Neuronal stem cell (in vitro differentiated cells): ENCODE results near the gene BRPF1.

Source experiments
- DNase-seq: peaks from one replicate; pipeline ENCODE4 v3.0.0-alpha.2; 2013; ENCODE audit warnings: low spot score
- H2AFZ ChIP-seq: one replicate; pipeline ENCODE4 v1.6.1; 2013; ENCODE audit warnings: mild to moderate bottlenecking, low read length, inconsistent platforms
- H2AK5ac ChIP-seq: 2 replicates; pipeline ENCODE4 v1.6.1; 2013; ENCODE audit warnings: low read depth, mild to moderate bottlenecking, inconsistent platforms, low read length, moderate library complexity, mixed read lengths
- H2BK120ac ChIP-seq: 2 replicates; pipeline ENCODE4 v1.6.1; 2013; ENCODE audit warnings: low read depth, mild to moderate bottlenecking, inconsistent platforms, low read length, moderate library complexity, mixed read lengths
- H2BK12ac ChIP-seq: one replicate; pipeline ENCODE4 v1.6.1; 2013; ENCODE audit warnings: low read length, inconsistent platforms
- H2BK15ac ChIP-seq: 2 replicates; pipeline ENCODE4 v1.6.1; 2013; ENCODE audit warnings: mild to moderate bottlenecking, low read length, inconsistent platforms, mixed read lengths
- H2BK5ac ChIP-seq: one replicate; pipeline ENCODE4 v1.6.1; 2013; ENCODE audit warnings: inconsistent platforms, mild to moderate bottlenecking, low read length, moderate library complexity
- H3K14ac ChIP-seq: one replicate; pipeline ENCODE4 v1.6.1; 2013; ENCODE audit warnings: low read length, inconsistent platforms
- H3K18ac ChIP-seq: 2 replicates; pipeline ENCODE4 v1.6.1; 2013; ENCODE audit warnings: low read length, inconsistent platforms
- H3K23ac ChIP-seq: 2 replicates; pipeline ENCODE4 v1.6.1; 2013; ENCODE audit warnings: low read depth, mild to moderate bottlenecking, mixed read lengths, low read length, inconsistent platforms; ENCODE audit not compliant: poor library complexity
- H3K27ac ChIP-seq: replicated peaks from 3 replicates; pipeline ENCODE4 v1.5.1; 2013; ENCODE audit warnings: low read length, inconsistent platforms
- H3K27me3 ChIP-seq, 3 experiments: 2 replicates each; pipeline ENCODE4 v1.6.1; 2013; ENCODE audit warnings: low read length in 3 of 3, mild to moderate bottlenecking in 2 of 3, inconsistent platforms in 1 of 3, low read depth in 1 of 3, mixed read lengths in 1 of 3, moderate library complexity in 1 of 3; ENCODE audit not compliant: control insufficient read depth in 3 of 3, insufficient read depth in 3 of 3
- H3K36me3 ChIP-seq, 2 donors: replicated peaks in 1 of 2; 2 replicates each; pipeline ENCODE4 v1.6.1; 2013; ENCODE audit warnings: low read length in 2 of 2; ENCODE audit not compliant: control insufficient read depth in 2 of 2, insufficient read depth in 2 of 2
- H3K4ac ChIP-seq: 2 replicates; pipeline ENCODE4 v1.6.1; 2013; ENCODE audit warnings: inconsistent platforms, mild to moderate bottlenecking, low read length, moderate library complexity
- H3K4me1 ChIP-seq, 2 donors: 1 replicate in 1 of 2; 2 replicates in 1 of 2; pipeline ENCODE4 v1.6.1; 2013; ENCODE audit warnings: low read length in 2 of 2, low read depth in 1 of 2; ENCODE audit not compliant: control insufficient read depth in 2 of 2, insufficient read depth in 1 of 2
- H3K4me2 ChIP-seq: one replicate; pipeline ENCODE4 v1.6.1; 2013; ENCODE audit warnings: mild to moderate bottlenecking, low read length, inconsistent platforms; ENCODE audit not compliant: insufficient read depth, poor library complexity, severe bottlenecking
- H3K4me3 ChIP-seq, 2 donors: 2 replicates each; pipeline ENCODE4 v1.5.1; 2013; ENCODE audit warnings: low read length in 2 of 2, mild to moderate bottlenecking in 2 of 2, inconsistent platforms in 1 of 2, moderate library complexity in 1 of 2
- H3K79me1 ChIP-seq: one replicate; pipeline ENCODE4 v1.6.1; 2013; ENCODE audit warnings: low read depth, mild to moderate bottlenecking, inconsistent platforms, low read length, moderate library complexity
- H3K9ac ChIP-seq: one replicate; pipeline ENCODE4 v1.6.1; 2013; ENCODE audit warnings: mild to moderate bottlenecking, low read depth, low read length, inconsistent platforms; ENCODE audit not compliant: poor library complexity
- H3K9me3 ChIP-seq, 2 donors: replicated peaks in 1 of 2; 2 replicates each; pipeline versions ENCODE3 to v1.6.1; 2013; ENCODE audit warnings: low read length in 2 of 2, mild to moderate bottlenecking in 2 of 2, inconsistent platforms in 1 of 2, low read depth in 1 of 2, mixed read lengths in 1 of 2, moderate library complexity in 1 of 2; ENCODE audit not compliant: control insufficient read depth in 2 of 2, insufficient read depth in 1 of 2
- H4K8ac ChIP-seq: one replicate; pipeline ENCODE4 v1.6.1; 2013; ENCODE audit warnings: low read depth, mild to moderate bottlenecking, inconsistent platforms, low read length, moderate library complexity
- H4K91ac ChIP-seq: one replicate; pipeline ENCODE4 v1.6.1; 2013; ENCODE audit warnings: low read length, low read depth, mild to moderate bottlenecking, inconsistent platforms; ENCODE audit not compliant: poor library complexity
- WGBS, 2 donors: extraction: QIAGEN DNeasy Blood & Tissue Kit; methylation state at CpG; one replicate each; pipeline ENCODE4 v1.1.7; 2013; ENCODE audit warnings: missing lambda C conversion rate in 2 of 2, mixed read lengths in 1 of 2; ENCODE audit not compliant: insufficient read length in 2 of 2, insufficient replicate concordance in 1 of 2; ENCODE audit errors: extremely low coverage in 2 of 2; 5-methylcytosine and 5-hydroxymethylcytosine counted together

The BRPF1 gene

GRCh38 chr3:9786825-9787669, 55.5 kb downstream of the BRPF1 start:
- no peak overlapping the region for H3K27ac ChIP-seq
- H3K23ac ChIP-seq, result no peak overlapping the region
- no peak overlapping the region for H3K4ac ChIP-seq
- H3K14ac ChIP-seq, result no peak overlapping the region
- no peak overlapping the region for H2AFZ ChIP-seq
- H2BK12ac ChIP-seq, result no peak overlapping the region
- H3K4me2 ChIP-seq, result no peak overlapping the region
- WGBS, 2 donors, result no CpG with 5 or more reads among the region's 13 CpGs
- DNase-seq, result no peak
- H3K36me3 ChIP-seq, result peaks cover 42 to 89% of the 10 kb centered on the region in 2 donors
- peaks cover 2 to 3% of the 10 kb centered on the region in 2 donors for H3K4me1 ChIP-seq
- H4K91ac ChIP-seq, result no peak overlapping the region
- H3K9ac ChIP-seq, result no peak overlapping the region
- H4K8ac ChIP-seq, result no peak overlapping the region
- H2BK5ac ChIP-seq, result no peak overlapping the region
- H3K9me3 ChIP-seq, result no peaks in the 10 kb centered on the region
- no peak overlapping the region for H3K4me3 ChIP-seq
- H2BK120ac ChIP-seq, result no peak overlapping the region
- no peaks in the 10 kb centered on the region for H3K27me3 ChIP-seq
- H2BK15ac ChIP-seq, result no peak overlapping the region
- H3K18ac ChIP-seq, result no peak overlapping the region
- H2AK5ac ChIP-seq, result no peak overlapping the region
- no peaks in the 10 kb centered on the region for H3K79me1 ChIP-seq

DNA sequence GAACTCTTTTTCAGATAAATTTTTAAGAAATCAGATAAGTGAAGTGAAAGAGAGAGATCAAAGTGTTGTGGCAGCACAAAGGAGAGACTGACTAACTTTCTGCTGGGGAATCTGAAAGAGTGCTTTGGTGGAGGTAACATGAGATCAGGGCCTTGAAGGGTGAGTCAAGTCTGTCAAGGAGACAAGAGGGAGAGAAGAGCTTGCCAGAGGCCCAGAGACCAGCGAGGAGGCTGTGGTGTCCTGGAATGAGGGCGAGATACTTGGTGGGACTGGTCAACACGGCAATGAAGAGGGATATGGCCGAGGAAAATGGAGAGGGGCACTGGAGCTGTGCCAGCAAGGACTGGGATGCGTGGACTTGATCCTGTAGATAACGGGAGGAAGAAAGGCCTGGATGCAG, 56.2 kb downstream of the BRPF1 start:
- H3K36me3 ChIP-seq, result peaks cover 42 to 82% of the 10 kb centered on the region in 2 donors
- no peak overlapping the region for H4K8ac ChIP-seq
- no peaks in the 10 kb centered on the region for H3K27me3 ChIP-seq
- no peaks in the 10 kb centered on the region for H3K9me3 ChIP-seq
- no peak overlapping the region for H3K27ac ChIP-seq
- H2BK120ac ChIP-seq, result no peak overlapping the region
- H2AK5ac ChIP-seq, result no peak overlapping the region
- no peak overlapping the region for H3K9ac ChIP-seq
- H2BK5ac ChIP-seq, result no peak overlapping the region
- H3K4me1 ChIP-seq, result peaks cover 2 to 3% of the 10 kb centered on the region in 2 donors
- no peak overlapping the region for H2BK12ac ChIP-seq
- H2AFZ ChIP-seq, result no peak overlapping the region
- no peak overlapping the region for H3K23ac ChIP-seq
- no peak overlapping the region for H3K4ac ChIP-seq
- no peak overlapping the region for H2BK15ac ChIP-seq
- WGBS, 2 donors, result no CpG with 5 or more reads among the region's 6 CpGs
- no peak for DNase-seq
- no peak overlapping the region for H3K18ac ChIP-seq
- no peak overlapping the region for H3K4me3 ChIP-seq
- H4K91ac ChIP-seq, result no peak overlapping the region
- no peak overlapping the region for H3K4me2 ChIP-seq
- no peaks in the 10 kb centered on the region for H3K79me1 ChIP-seq
- H3K14ac ChIP-seq, result no peak overlapping the region

GRCh38 chr3:9791127-9791526, 59.6 kb downstream of the BRPF1 start:
- Histone ChIP-seq H2BK15ac (no peak overlapping the region), H2BK120ac (no peak overlapping the region), H3K27ac (no peak overlapping the region), H3K27me3 (no peaks in the 10 kb centered on the region), H3K9ac (peak overlapping the region; percentile 24), H2AFZ (no peak overlapping the region), H3K14ac (no peak overlapping the region), H3K23ac (no peak overlapping the region), H3K79me1 (peaks cover 2% of the 10 kb centered on the region), H3K4me1 (peaks cover 7 to 9% of the 10 kb centered on the region in 2 donors), H3K4ac (no peak overlapping the region), H3K4me3 (no peak overlapping the region), H3K18ac (no peak overlapping the region), H3K36me3 (peaks cover 31 to 69% of the 10 kb centered on the region in 2 donors), H4K91ac (no peak overlapping the region), H2BK5ac (no peak overlapping the region), H3K4me2 (no peak overlapping the region), H4K8ac (no peak overlapping the region), H2AK5ac (no peak overlapping the region), H3K9me3 (no peaks in the 10 kb centered on the region), H2BK12ac (no peak overlapping the region)
- no CpG with 5 or more reads among the region's 11 CpGs for WGBS, 2 donors
- no peak for DNase-seq

DNA sequence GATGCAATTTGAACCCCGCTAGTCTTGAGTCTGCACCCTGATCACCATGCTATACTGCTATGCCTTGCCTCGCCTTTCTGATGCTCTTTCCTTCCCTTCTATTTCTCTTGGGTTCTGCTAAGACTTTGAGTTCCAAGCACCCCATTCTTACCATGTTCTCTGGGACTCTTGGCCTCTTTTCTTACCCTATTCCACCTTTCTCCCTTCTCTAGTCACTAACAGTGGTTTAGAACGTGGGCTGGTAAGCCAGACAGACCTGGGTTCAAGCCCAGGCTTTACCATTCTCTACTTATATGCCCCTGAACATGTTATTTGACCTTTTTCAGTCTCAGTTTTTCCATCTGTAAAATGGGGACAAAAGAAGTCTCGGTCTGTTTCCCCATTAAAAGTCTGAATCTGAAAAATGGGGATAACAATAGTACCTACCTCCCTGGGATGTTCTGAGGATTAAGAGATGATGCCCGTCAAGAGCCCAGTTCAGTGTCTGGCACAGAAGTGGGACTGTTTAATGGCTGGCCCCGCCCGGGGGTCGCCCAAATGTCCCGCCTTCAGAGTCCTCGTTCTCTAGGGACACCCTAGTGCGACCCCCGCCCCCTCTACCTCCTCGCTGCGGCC, 60.4 kb downstream of the BRPF1 start:
- Histone ChIP-seq H3K4me3 (peak overlapping the region; percentile 71 to 88), H2AK5ac (no peak overlapping the region), H2BK12ac (no peak overlapping the region), H4K91ac (no peak overlapping the region), H3K23ac (peak overlapping the region; percentile 86), H3K14ac (no peak overlapping the region), H3K4me2 (peak overlapping the region; percentile 65), H3K4ac (no peak overlapping the region), H2BK120ac (no peak overlapping the region), H2BK15ac (no peak overlapping the region), H3K9me3 (no peaks in the 10 kb centered on the region), H4K8ac (no peak overlapping the region), H2AFZ (peak overlapping the region; percentile 98), H2BK5ac (no peak overlapping the region), H3K9ac (peak overlapping the region; percentile 27), H3K27ac (peak overlapping the region; percentile 98), H3K18ac (peak overlapping the region; percentile 81), H3K27me3 (no peaks in the 10 kb centered on the region), H3K79me1 (peaks cover 2% of the 10 kb centered on the region), H3K4me1 (peaks cover 7 to 9% of the 10 kb centered on the region in 2 donors), H3K36me3 (peaks cover 26 to 65% of the 10 kb centered on the region in 2 donors)
- DNase-seq, result no peak
- WGBS, 2 donors, result no CpG with 5 or more reads among the region's 14 CpGs
